H1 (cell line): Measurements from ENCODE around the gene ADGRG1. TPM values are rescaled to one million over a fixed set of nuclear protein-coding genes. Genes with fewer than 3 reads are reported as not detected.

ENCODE experiments used
- CTCF ChIA-PET: fragments of 300-600 bp; sonication (Branson Sonifier 250); formaldehyde crosslinking; loops from one replicate; lab custom pipeline; 2021; ENCODE audit not compliant: partially characterized antibody; lab: Charles Lee
- POLR2A ChIA-PET: fragments of 300-600 bp; sonication (Branson Sonifier 250); formaldehyde crosslinking; loops from one replicate; lab custom pipeline; 2021; ENCODE audit warnings: inconsistent platforms; ENCODE audit not compliant: partially characterized antibody; lab: Charles Lee
- DNase-seq, 2 experiments: peaks; one replicate each; pipeline versions ENCODE4 v3.0.0 to v3.0.0-alpha.2; 2010 to 2022; ENCODE audit warnings: low spot score in 2 of 2, low read depth in 1 of 2, mixed read lengths in 1 of 2
- FAIRE-seq: peaks from 2 replicates; lab custom pipeline; 2011; peaks lifted over from hg19 to GRCh38; lab: Jason Lieb, UNC
- H2AFZ ChIP-seq: 2 replicates; pipeline ENCODE4 v1.8.1; 2012; ENCODE audit warnings: low read length, inconsistent platforms
- H2AK5ac ChIP-seq: 2 replicates; pipeline ENCODE4 v1.6.1; 2013; ENCODE audit warnings: low read depth, low read length
- H2BK120ac ChIP-seq: replicated peaks from 2 replicates; pipeline ENCODE3; 2013; ENCODE audit warnings: low read depth, low read length, inconsistent platforms
- H2BK12ac ChIP-seq: 2 replicates; pipeline ENCODE4 v1.6.1; 2013; ENCODE audit warnings: low read depth, low read length
- H2BK15ac ChIP-seq: 2 replicates; pipeline ENCODE4 v1.6.1; 2013; ENCODE audit warnings: low read length
- H2BK20ac ChIP-seq: 2 replicates; pipeline ENCODE4 v1.6.1; 2013; ENCODE audit warnings: low read length
- H2BK5ac ChIP-seq: 2 replicates; pipeline ENCODE4 v1.6.1; 2013; ENCODE audit warnings: low read depth, low read length
- H3K14ac ChIP-seq: 2 replicates; pipeline ENCODE4 v1.6.1; 2013; ENCODE audit warnings: inconsistent platforms; ENCODE audit not compliant: insufficient read length
- H3K18ac ChIP-seq: 2 replicates; pipeline ENCODE4 v1.6.1; 2013; ENCODE audit warnings: low read length; ENCODE audit errors: extremely low read depth
- H3K23ac ChIP-seq: 2 replicates; pipeline ENCODE4 v1.6.1; 2013; ENCODE audit warnings: inconsistent platforms; ENCODE audit not compliant: insufficient read length
- H3K23me2 ChIP-seq: 2 replicates; pipeline ENCODE4 v1.6.1; 2013; ENCODE audit warnings: low read depth, low read length
- H3K27ac ChIP-seq: 2 replicates; pipeline ENCODE4 v1.6.1; 2011; ENCODE audit warnings: low read depth, low read length, inconsistent platforms
- H3K27me3 ChIP-seq, 4 experiments: replicated peaks in 1 of 4; 1 replicate in 1 of 4; 2 replicates in 3 of 4; pipeline versions ENCODE4 v1.6.1 to v1.8.1; 2011 to 2013; ENCODE audit warnings: low read length in 3 of 4, mild to moderate bottlenecking in 3 of 4, inconsistent platforms in 2 of 4, mixed read lengths in 2 of 4, moderate library complexity in 1 of 4; ENCODE audit not compliant: control insufficient read depth in 3 of 4, insufficient read depth in 3 of 4; ENCODE audit errors: extremely low read depth in 1 of 4
- H3K36me3 ChIP-seq, 4 experiments: 2 replicates each; pipeline versions ENCODE4 v1.6.1 to v1.8.1; 2011 to 2013; ENCODE audit warnings: mild to moderate bottlenecking in 4 of 4, low read length in 3 of 4, moderate library complexity in 2 of 4, control low read depth in 1 of 4, inconsistent platforms in 1 of 4; ENCODE audit not compliant: insufficient read depth in 4 of 4, control insufficient read depth in 2 of 4
- H3K4ac ChIP-seq: replicated peaks from 2 replicates; pipeline ENCODE3; 2013; ENCODE audit warnings: low read length, low read depth, mixed read lengths, inconsistent platforms; ENCODE audit not compliant: insufficient read length
- H3K4me1 ChIP-seq, 4 experiments: replicated peaks in 1 of 4; 1 replicate in 1 of 4; 2 replicates in 3 of 4; pipeline versions ENCODE4 v1.6.1 to v1.8.1; 2011 to 2013; ENCODE audit warnings: low read length in 3 of 4, inconsistent platforms in 2 of 4, mixed read lengths in 1 of 4; ENCODE audit not compliant: insufficient read depth in 4 of 4, control insufficient read depth in 3 of 4
- H3K4me2 ChIP-seq, 2 experiments: 2 replicates each; pipeline versions ENCODE4 v1.6.1 to v1.8.1; 2011 to 2013; ENCODE audit warnings: low read depth in 2 of 2, low read length in 2 of 2, control low read depth in 1 of 2, inconsistent platforms in 1 of 2, mild to moderate bottlenecking in 1 of 2; ENCODE audit not compliant: insufficient read depth in 1 of 2
- H3K4me3 ChIP-seq, 4 experiments: fragments of 200-600, 300-600 bp in 1 of 4; sonication (generic), shearing (Covaris generic), sonication (Bioruptor Twin) in 1 of 4; 2 replicates each; pipeline versions ENCODE4 v1.5.1 to v1.8.1; 2011 to 2016; ENCODE audit warnings: low read length in 4 of 4, low read depth in 3 of 4, control low read depth in 2 of 4, inconsistent platforms in 2 of 4, mild to moderate bottlenecking in 2 of 4, mixed read lengths in 1 of 4, moderate library complexity in 1 of 4; ENCODE audit not compliant: insufficient read depth in 2 of 4; ENCODE audit errors: extremely low read depth in 1 of 4
- H3K56ac ChIP-seq: replicated peaks from 2 replicates; pipeline ENCODE3; 2013; ENCODE audit warnings: low read depth, mild to moderate bottlenecking, mixed read lengths, low read length, inconsistent platforms; ENCODE audit not compliant: insufficient read length
- H3K79me1 ChIP-seq: 2 replicates; pipeline ENCODE4 v1.6.1; 2013; ENCODE audit warnings: low read depth, low read length, control low read depth
- H3K79me2 ChIP-seq, 2 experiments: 2 replicates each; pipeline versions ENCODE4 v1.6.1 to v1.8.1; 2012 to 2013; ENCODE audit warnings: low read length in 2 of 2, mild to moderate bottlenecking in 2 of 2, inconsistent platforms in 1 of 2; ENCODE audit not compliant: insufficient read depth in 2 of 2, control insufficient read depth in 1 of 2
- H3K9ac ChIP-seq, 4 experiments: replicated peaks in 1 of 4; 1 replicate in 1 of 4; 2 replicates in 3 of 4; pipeline versions ENCODE4 v1.6.1 to v1.8.1; 2011 to 2013; ENCODE audit warnings: low read depth in 3 of 4, low read length in 3 of 4, control low read depth in 2 of 4, mild to moderate bottlenecking in 2 of 4, moderate library complexity in 2 of 4, inconsistent platforms in 1 of 4; ENCODE audit errors: extremely low read depth in 1 of 4
- H3K9me3 ChIP-seq, 2 experiments: 2 replicates each; pipeline versions ENCODE4 v1.6.1 to v1.8.1; 2012 to 2013; ENCODE audit warnings: mild to moderate bottlenecking in 2 of 2, moderate library complexity in 2 of 2, control low read depth in 1 of 2, inconsistent platforms in 1 of 2, low read depth in 1 of 2, low read length in 1 of 2, mixed read lengths in 1 of 2; ENCODE audit not compliant: insufficient read depth in 2 of 2
- H4K20me1 ChIP-seq, 2 experiments: replicated peaks in 1 of 2; 2 replicates each; pipeline versions ENCODE3 to v1.8.1; 2011 to 2013; ENCODE audit warnings: inconsistent platforms in 2 of 2, low read length in 2 of 2, mild to moderate bottlenecking in 1 of 2; ENCODE audit not compliant: insufficient read depth in 2 of 2, control insufficient read depth in 1 of 2
- H4K5ac ChIP-seq: 2 replicates; pipeline ENCODE4 v1.6.1; 2013; ENCODE audit warnings: low read length, low read depth, mixed read lengths, inconsistent platforms; ENCODE audit not compliant: insufficient read length
- H4K8ac ChIP-seq: 2 replicates; pipeline ENCODE4 v1.8.0; 2013; ENCODE audit warnings: mild to moderate bottlenecking, moderate library complexity, low read length, inconsistent platforms; ENCODE audit not compliant: insufficient read depth; ENCODE audit errors: extremely low read depth
- H4K91ac ChIP-seq: replicated peaks from 2 replicates; pipeline ENCODE3; 2013; ENCODE audit warnings: low read length, mixed read lengths, inconsistent platforms; ENCODE audit not compliant: insufficient read length
- BCL11A ChIP-seq, 2 experiments: IDR thresholded peaks; one replicate each; pipeline ENCODE4 v1.6.1; 2011; ENCODE audit warnings: low read depth in 2 of 2, low read length in 2 of 2, mild to moderate bottlenecking in 2 of 2
- CBX8 ChIP-seq: fragments of 300-800, 300-1000 bp; sonication (generic); IDR thresholded peaks from 2 replicates; pipeline ENCODE4 v1.7.1; 2016; ENCODE audit warnings: low read depth, low read length, borderline replicate concordance
- CTBP2 ChIP-seq: IDR thresholded peaks from 2 replicates; pipeline ENCODE4 v1.7.0; 2011; ENCODE audit warnings: borderline replicate concordance, mild to moderate bottlenecking, moderate library complexity, mixed read lengths, low read length; ENCODE audit not compliant: insufficient read depth, insufficient read length
- EZH2 ChIP-seq: fragments of 200-600 bp; sonication (generic); IDR thresholded peaks from 2 replicates; pipeline ENCODE4 v1.7.1; 2012; ENCODE audit warnings: low read depth, mild to moderate bottlenecking, moderate library complexity, low read length, inconsistent platforms; ENCODE audit not compliant: severe bottlenecking
- GTF2F1 ChIP-seq: IDR thresholded peaks from 2 replicates; pipeline ENCODE4 v1.6.1; 2012; ENCODE audit warnings: low read depth, low read length, improper control_type of control experiment, borderline replicate concordance
- PHF8 ChIP-seq: fragments of 200-600 bp; sonication (generic); conservative IDR thresholded peaks from 2 replicates; pipeline ENCODE4 v1.7.1; 2012; ENCODE audit warnings: low read depth, mild to moderate bottlenecking, inconsistent platforms, low read length, moderate library complexity
- POLR2AphosphoS5 ChIP-seq: IDR thresholded peaks from 2 replicates; pipeline ENCODE4 v1.6.1; 2011; ENCODE audit warnings: low read depth, low read length
- SIRT6 ChIP-seq: IDR thresholded peaks from one replicate; pipeline ENCODE4 v1.7.1; 2012; ENCODE audit warnings: low read length, inconsistent platforms
- SP2 ChIP-seq: IDR thresholded peaks from 2 replicates; pipeline ENCODE4 v1.6.1; 2012; ENCODE audit warnings: mild to moderate bottlenecking, low read length, inconsistent platforms
- SP4 ChIP-seq: IDR thresholded peaks from 2 replicates; pipeline ENCODE4 v1.6.1; 2012; ENCODE audit warnings: low read length, inconsistent platforms
- WGBS, 2 experiments: shearing (Covaris generic) in 1 of 2; methylation state at CpG; one replicate each; pipeline versions ENCODE4 v1.1.6 to v1.1.7; 2013 to 2015; ENCODE audit warnings: low lambda C conversion rate in 2 of 2, mixed read lengths in 2 of 2, inconsistent platforms in 1 of 2, low coverage in 1 of 2, missing lambda C conversion rate in 1 of 2; ENCODE audit not compliant: insufficient replicate concordance in 2 of 2, insufficient coverage in 1 of 2, insufficient read length in 1 of 2; ENCODE audit errors: extremely low coverage in 1 of 2, missing lambda C conversion rate in 1 of 2; 5-methylcytosine and 5-hydroxymethylcytosine counted together
- polyA plus RNA-seq, 7 experiments: library from polyadenylated mRNA; depleted of rRNA in 3 of 7; stranded (reverse) in 5 of 7; unstranded in 2 of 7; fragments of >200 nt in 5 of 7; fragments of 200-250 nt in 2 of 7; gene quantifications; 1 replicate in 5 of 7; 2 replicates in 1 of 7; 4 replicates in 1 of 7; pipeline versions ENCODE4 v1.2.1 to v1.2.3, GENCODE V29; 2011 to 2013; ENCODE audit warnings: missing spikeins in 2 of 7, mixed read lengths in 2 of 7
- total RNA-seq: library from RNA; stranded (reverse); fragmentation: NEBNext Ultra II Directional; extraction: Animal tissue kit (Norgen Biotek cat#: 25700); gene quantifications from 2 replicates; pipeline ENCODE4 v1.2.1, GENCODE V29; 2021
- TF ChIP-seq, protein P1 (sequence below): IDR thresholded peaks from 2 replicates; pipeline ENCODE4 v1.6.1; 2011; ENCODE audit warnings: low read length, improper control_type of control experiment
- TF ChIP-seq, protein P2 (sequence below): IDR thresholded peaks from 2 replicates; pipeline ENCODE4 v1.6.1; 2011; ENCODE audit warnings: low read depth, mild to moderate bottlenecking, low read length; ENCODE audit not compliant: insufficient read depth

ADGRG1 gene
- total and polyA plus RNA-seq, 2 of the 8 experiments (the other 6 are each of a cell fraction or from before 2014, with no cell fraction given): 1.3 to 2.6 TPM

- no peak for DNase-seq
- Histone ChIP-seq H3K4me1 (peaks cover 0 to 4% (median 0%) of the 10 kb centered on the region in 4 experiments; a peak in 3 of 7 replicates), H3K14ac (no peak overlapping the region), H3K56ac (no peak overlapping the region), H4K8ac (no peak overlapping the region; the same call in 1 of the 2 replicates), H3K18ac (no peak overlapping the region), H3K9me3 (no peaks in the 10 kb centered on the region), H2BK20ac (no peak overlapping the region), H2BK12ac (no peak overlapping the region), H4K91ac (no peak overlapping the region), H3K79me2 (no peaks in the 10 kb centered on the region), H2AFZ (no peak overlapping the region), H3K36me3 (no peaks in the 10 kb centered on the region), H3K23ac (no peak overlapping the region), H4K20me1 (no peaks in the 10 kb centered on the region), H2BK5ac (no peak overlapping the region), H3K4me2 (no peak overlapping the region), H2BK15ac (no peak overlapping the region), H3K27ac (no peak overlapping the region), H2BK120ac (no peak overlapping the region), H3K23me2 (no peaks in the 10 kb centered on the region), H3K4ac (no peak overlapping the region), H3K79me1 (no peaks in the 10 kb centered on the region), H3K9ac (no peak overlapping the region), H4K5ac (no peak overlapping the region), H2AK5ac (no peak overlapping the region), H3K4me3 (no peak overlapping the region), H3K27me3 (no peaks in the 10 kb centered on the region)
- CTCF ChIA-PET: interaction anchor here (0.7 to 4.2 kb wide), 8 partner anchors 9 to 221 kb away, joined by 3 to 44 read pairs (median 6); no protein-coding TSS in a partner anchor
- WGBS, 2 experiments: 91% methylated on average over 20 of the region's 21 CpGs; no CpG with 5 or more reads in 1 of the 2 experiments
- TF ChIP-seq PHF8 (no peak), POLR2AphosphoS5 (no peak), GTF2F1 (no peak), SP2 (no peak), CTBP2 (no peak), CBX8 (no peak), SP4 (no peak), SIRT6 (no peak), BCL11A (IDR thresholded peaks at IDR 0.05; ENCODE audit: low read depth in 2 of 2, low read length in 2 of 2) (no peak), EZH2 (no peak)
- TF ChIP-seq, protein P1, sequence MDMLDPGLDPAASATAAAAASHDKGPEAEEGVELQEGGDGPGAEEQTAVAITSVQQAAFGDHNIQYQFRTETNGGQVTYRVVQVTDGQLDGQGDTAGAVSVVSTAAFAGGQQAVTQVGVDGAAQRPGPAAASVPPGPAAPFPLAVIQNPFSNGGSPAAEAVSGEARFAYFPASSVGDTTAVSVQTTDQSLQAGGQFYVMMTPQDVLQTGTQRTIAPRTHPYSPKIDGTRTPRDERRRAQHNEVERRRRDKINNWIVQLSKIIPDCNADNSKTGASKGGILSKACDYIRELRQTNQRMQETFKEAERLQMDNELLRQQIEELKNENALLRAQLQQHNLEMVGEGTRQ: no peak
- TF ChIP-seq, protein P2, sequence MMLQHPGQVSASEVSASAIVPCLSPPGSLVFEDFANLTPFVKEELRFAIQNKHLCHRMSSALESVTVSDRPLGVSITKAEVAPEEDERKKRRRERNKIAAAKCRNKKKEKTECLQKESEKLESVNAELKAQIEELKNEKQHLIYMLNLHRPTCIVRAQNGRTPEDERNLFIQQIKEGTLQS: no peak
- no peak for FAIRE-seq
- POLR2A ChIA-PET: no interaction called here
Observed at GRCh38 chr16:57663436-57663835, 35.0 kb downstream of the ADGRG1 start.
